Endothelial cell of umbilical vein (primary cell): Measurements from ENCODE around the gene ARID5A. TPM values are rescaled to one million over a fixed set of nuclear protein-coding genes. Genes with fewer than 3 reads are reported as not detected.

Experiments used
- BruUV-seq: library from RNA; stranded (reverse); fragments of 400-500 nt; replicated peaks from 2 replicates; lab custom pipeline; 2021; lab: Mats Ljungman, UMichigan
- CTCF ChIA-PET: fragments of 300-600, 350-600 bp; sonication (Branson Sonifier 250); formaldehyde crosslinking; loops from one replicate; lab custom pipeline; 2021; ENCODE audit warnings: antibody characterized with exemption, inconsistent platforms; lab: Charles Lee
- POLR2A ChIA-PET: fragments of 300-600, 350-600 bp; sonication (Branson Sonifier 250); formaldehyde crosslinking; loops from one replicate; lab custom pipeline; 2021; ENCODE audit warnings: antibody characterized with exemption, inconsistent platforms; lab: Charles Lee
- DNase-seq: peaks from one replicate; pipeline ENCODE4 v3.0.0-alpha.2; 2011; ENCODE audit warnings: low read depth, low spot score
- FAIRE-seq: peaks from 2 replicates; lab custom pipeline; 2011; peaks lifted over from hg19 to GRCh38; lab: Jason Lieb, UNC
- H2AFZ ChIP-seq: 2 replicates; pipeline ENCODE4 v1.6.0; 2012; ENCODE audit warnings: low read depth, low read length, control low read depth, inconsistent platforms
- H3K27ac ChIP-seq: 2 replicates; pipeline ENCODE4 v1.5.1; 2011; ENCODE audit warnings: low read depth, mild to moderate bottlenecking, control low read depth, low read length, moderate library complexity; ENCODE audit not compliant: insufficient read depth
- H3K27me3 ChIP-seq, 2 experiments: 2 replicates each; pipeline versions ENCODE4 v1.6.0 to v1.6.1; 2011; ENCODE audit warnings: low read length in 2 of 2, mixed read lengths in 1 of 2; ENCODE audit not compliant: control insufficient read depth in 2 of 2, insufficient read depth in 2 of 2
- H3K36me3 ChIP-seq, 2 experiments: 2 replicates in 1 of 2; 3 replicates in 1 of 2; pipeline ENCODE4 v1.5.1; 2011; ENCODE audit warnings: low read length in 2 of 2, mild to moderate bottlenecking in 1 of 2, moderate library complexity in 1 of 2; ENCODE audit not compliant: control insufficient read depth in 2 of 2, insufficient read depth in 2 of 2; ENCODE audit errors: extremely low read depth in 1 of 2
- H3K4me1 ChIP-seq: 3 replicates; pipeline ENCODE4 v1.5.1; 2011; ENCODE audit warnings: mild to moderate bottlenecking, low read length; ENCODE audit not compliant: control insufficient read depth, insufficient read depth; ENCODE audit errors: extremely low read depth
- H3K4me2 ChIP-seq: 2 replicates; pipeline ENCODE4 v1.6.1; 2011; ENCODE audit warnings: low read length, control low read depth, mixed read lengths; ENCODE audit not compliant: insufficient read depth
- H3K4me3 ChIP-seq, 3 experiments: fragments of 200-600 bp in 1 of 3; sonication (generic), shearing (Covaris generic) in 1 of 3; replicated peaks in 1 of 3; 2 replicates each; pipeline ENCODE4 v1.5.1; 2011 to 2016; ENCODE audit warnings: control low read depth in 3 of 3, low read length in 3 of 3, mild to moderate bottlenecking in 2 of 3, inconsistent platforms in 1 of 3, low read depth in 1 of 3, moderate library complexity in 1 of 3; ENCODE audit not compliant: insufficient read depth in 1 of 3
- H3K79me2 ChIP-seq: 2 replicates; pipeline ENCODE4 v1.6.0; 2012; ENCODE audit warnings: low read length, inconsistent platforms; ENCODE audit not compliant: control insufficient read depth, insufficient read depth
- H3K9ac ChIP-seq: replicated peaks from 2 replicates; pipeline ENCODE3; 2011; ENCODE audit warnings: low read length, control low read depth; ENCODE audit not compliant: insufficient read depth; ENCODE audit errors: extremely low read depth
- H3K9me1 ChIP-seq: replicated peaks from 3 replicates; pipeline ENCODE4 v1.6.0; 2011; ENCODE audit warnings: mild to moderate bottlenecking, low read length; ENCODE audit not compliant: control insufficient read depth, insufficient read depth; ENCODE audit errors: extremely low read depth
- H3K9me3 ChIP-seq: replicated peaks from 2 replicates; pipeline ENCODE4 v1.5.1; 2012; ENCODE audit warnings: low read length, inconsistent platforms; ENCODE audit not compliant: control insufficient read depth, insufficient read depth
- H4K20me1 ChIP-seq: replicated peaks from 2 replicates; pipeline ENCODE3; 2011; ENCODE audit warnings: mild to moderate bottlenecking, low read length; ENCODE audit not compliant: control insufficient read depth, insufficient read depth; ENCODE audit errors: extremely low read depth
- CTCF ChIP-seq, 2 donors: IDR thresholded peaks; 1 replicate in 1 of 2; 2 replicates in 1 of 2; pipeline ENCODE4 v1.5.1; 2011; ENCODE audit warnings: low read length in 2 of 2, mild to moderate bottlenecking in 2 of 2, moderate library complexity in 2 of 2, control low read depth in 1 of 2, inconsistent platforms in 1 of 2, low read depth in 1 of 2; ENCODE audit not compliant: insufficient read depth in 1 of 2; ENCODE audit errors: extremely low read depth in 1 of 2
- EZH2 ChIP-seq: IDR thresholded peaks from 2 replicates; pipeline ENCODE4 v1.6.1; 2012; ENCODE audit warnings: borderline replicate concordance, low read depth, mild to moderate bottlenecking, moderate library complexity, low read length, inconsistent platforms; ENCODE audit not compliant: severe bottlenecking
- FOS ChIP-seq: IDR thresholded peaks from 2 replicates; pipeline ENCODE4 v1.6.1; 2011; ENCODE audit warnings: mild to moderate bottlenecking, low read length, moderate library complexity, borderline replicate concordance; ENCODE audit not compliant: insufficient read depth
- GATA2 ChIP-seq: IDR thresholded peaks from 2 replicates; pipeline ENCODE4 v1.7.0; 2011; ENCODE audit warnings: low read depth, mild to moderate bottlenecking, moderate library complexity, mixed read lengths, low read length; ENCODE audit not compliant: insufficient read length, insufficient read depth
- JUN ChIP-seq: IDR thresholded peaks from 2 replicates; pipeline ENCODE4 v1.6.1; 2011; ENCODE audit warnings: borderline replicate concordance, low read depth; ENCODE audit not compliant: insufficient read length, insufficient read depth
- MAX ChIP-seq: IDR thresholded peaks from 2 replicates; pipeline ENCODE4 v1.6.1; 2011; ENCODE audit not compliant: insufficient read depth, insufficient read length
- MYC ChIP-seq: IDR thresholded peaks from one replicate; pipeline ENCODE4 v1.6.1; 2011; ENCODE audit warnings: mild to moderate bottlenecking, low read depth, low read length
- POLR2A ChIP-seq: IDR thresholded peaks from 2 replicates; pipeline ENCODE4 v1.6.1; 2012; ENCODE audit warnings: low read depth, mild to moderate bottlenecking, control low read depth, low read length
- POLR2AphosphoS5 ChIP-seq: IDR thresholded peaks from 2 replicates; pipeline ENCODE4 v1.6.1; 2012; ENCODE audit warnings: low read depth, mild to moderate bottlenecking, control low read depth, low read length, moderate library complexity; ENCODE audit not compliant: insufficient read depth
- dilution Hi-C: fragments of 300-500 bp; cut with MboI; formaldehyde crosslinking; loops from one replicate; pipeline ENCODE4 v1.15.0; 2019; ENCODE audit warnings: low sequenced_read_pairs; ENCODE audit not compliant: extremely low pct_ligation_motif_present
- intact Hi-C: fragments of 100-400 bp; cut with micrococcal nuclease; formaldehyde crosslinking; loops from one replicate; pipeline ENCODE4 v1.10.0; 2022
- polyA plus RNA-seq, 4 experiments: library from polyadenylated mRNA; depleted of rRNA in 3 of 4; stranded (reverse) in 3 of 4; unstranded in 1 of 4; fragments of >200 nt; gene quantifications; 2 replicates each; pipeline versions ENCODE4 v1.2.1 to v1.2.3, GENCODE V29; 2011 to 2012; ENCODE audit warnings: missing spikeins in 1 of 4
- total RNA-seq: library from RNA; stranded (reverse); gene quantifications from 2 replicates; pipeline ENCODE4 v1.2.3, GENCODE V29; 2021

Gene ARID5A
- total and polyA plus RNA-seq, 2 donors (not counting 3 experiments of a cell fraction or from before 2014, with no cell fraction given), result 18.0 to 24.7 TPM

- H2AFZ ChIP-seq, result no peak overlapping the region
- TF ChIP-seq MYC (no peak), GATA2 (no peak), MAX (no peak), CTCF (IDR thresholded peaks at IDR 0.05; ENCODE audit: extremely low read depth in 1 of 2, insufficient read depth in 1 of 2, low read depth in 1 of 2, low read length in 2 of 2) (no peak), JUN (no peak), POLR2AphosphoS5 (no peak), EZH2 (no peak), FOS (no peak), POLR2A (no peak)
- ChIA-PET POLR2A (no interaction called here), CTCF (interaction anchor here (0.6 to 11.6 kb wide), 4 partner anchors 11 to 43 kb away, joined by 3 to 130 read pairs (median 52); partner anchors contain the start of gene ARID5A)
- H3K9me3 ChIP-seq, result no peaks in the 10 kb centered on the region
- H3K9ac ChIP-seq, result no peak overlapping the region
- no peaks in the 10 kb centered on the region for H3K9me1 ChIP-seq
- H3K27ac ChIP-seq, result no peak overlapping the region
- no peak overlapping the region for H3K4me3 ChIP-seq
- H3K4me1 ChIP-seq, result no peaks in the 10 kb centered on the region
- FAIRE-seq (no peak), DNase-seq (no peak)
- BruUV-seq, result no TSS peak
- dilution Hi-C loops (no loop called here), intact Hi-C loops (no loop called here)
- H3K4me2 ChIP-seq, result no peak overlapping the region
- H3K36me3 ChIP-seq, result peaks cover 5 to 41% of the 10 kb centered on the region in 2 experiments
- H3K79me2 ChIP-seq, result peaks cover 8% of the 10 kb centered on the region
- H3K27me3 ChIP-seq, result no peaks in the 10 kb centered on the region
- no peaks in the 10 kb centered on the region for H4K20me1 ChIP-seq
Measured at GRCh38 chr2:96549466-96549785, 12.9 kb downstream of the ARID5A start.
